Lower leg skin (tissue), 3 donors: ENCODE data around the gene ZPBP2.

Experiments used
- CTCF ChIP-seq, 3 donors: fragments of 450-650 bp; IDR thresholded peaks; one replicate each; pipeline ENCODE4 v1.5.1; 2016; ENCODE audit warnings: antibody characterized with exemption in 3 of 3, mild to moderate bottlenecking in 3 of 3, moderate library complexity in 2 of 3
- POLR2A ChIP-seq, 2 donors: fragments of 450-650 bp; IDR thresholded peaks; one replicate each; pipeline ENCODE4 v1.6.1; 2016 to 2017; ENCODE audit warnings: antibody characterized with exemption in 2 of 2, mild to moderate bottlenecking in 1 of 2, moderate library complexity in 1 of 2

GRCh38 chr17:39848600-39848999 is 19.4 kb upstream of the ZPBP2 start:
- TF ChIP-seq CTCF (IDR thresholded peaks at IDR 0.05) (no peak), POLR2A (IDR thresholded peaks at IDR 0.05) (no peak)
